SK-N-MC (cell line): ENCODE measurements around the gene ABL1.
A peak's percentile ranks its signal among the peaks of the same experiment; 100 is the strongest.

ENCODE experiments used
- DNase-seq: peaks from one replicate; pipeline ENCODE4 v3.0.0-alpha.2; 2011; ENCODE audit warnings: low read depth, low spot score
- H3K27ac ChIP-seq: fragments of 200-600 bp; sonication (generic); 2 replicates; pipeline ENCODE4 v1.5.1; 2016; ENCODE audit warnings: mixed run types
- H3K36me3 ChIP-seq: fragments of 200-600 bp; sonication (generic); 2 replicates; pipeline ENCODE4 v1.6.1; 2017; ENCODE audit warnings: antibody characterized with exemption, low read length, mixed read lengths; ENCODE audit not compliant: insufficient read depth
- H3K4me3 ChIP-seq: fragments of 200-600 bp; sonication (generic); 2 replicates; pipeline ENCODE4 v1.5.1; 2016
- H3K9ac ChIP-seq: fragments of 200-600 bp; sonication (generic); 2 replicates; pipeline ENCODE4 v1.8.0; 2017; ENCODE audit warnings: mixed run types, mixed read lengths; ENCODE audit not compliant: insufficient read length
- H3K9me3 ChIP-seq: fragments of 200-600 bp; sonication (generic); 2 replicates; pipeline ENCODE4 v1.6.1; 2017; ENCODE audit warnings: low read depth, mild to moderate bottlenecking, antibody characterized with exemption, low read length, moderate library complexity, mixed read lengths
- EZH2 ChIP-seq: fragments of 200-600 bp; sonication (generic); IDR thresholded peaks from one replicate; pipeline ENCODE4 v1.6.1; 2017; ENCODE audit warnings: antibody characterized with exemption
- FOXP2 ChIP-seq: optimal IDR thresholded peaks from 2 replicates; pipeline ENCODE3; 2011; ENCODE audit warnings: mild to moderate bottlenecking, moderate library complexity; ENCODE audit not compliant: insufficient read depth; ENCODE audit errors: extremely low read length, control extremely low read depth
- POLR2AphosphoS5 ChIP-seq: IDR thresholded peaks from 2 replicates; pipeline ENCODE4 v1.6.1; 2012; ENCODE audit warnings: mild to moderate bottlenecking, low read depth, low read length, borderline replicate concordance

ABL1 gene

GRCh38 chr9:130833031-130833990 is 1.7 kb upstream of the ABL1 start:
- no peak for TF ChIP-seq POLR2AphosphoS5
- no peak for TF ChIP-seq FOXP2
- TF ChIP-seq EZH2, result no peak
- no peak for DNase-seq
- Histone ChIP-seq H3K9ac (no peak overlapping the region), H3K27ac (no peak overlapping the region), H3K9me3 (peaks cover 9% of the 10 kb centered on the region; the same call in 1 of the 2 replicates), H3K36me3 (0 out of 2 replicates have a peak, but pooled peaks cover 3% of the 10 kb centered on the region), H3K4me3 (no peak overlapping the region)

GRCh38 chr9:130835441-130836298 is 616 bp downstream of the ABL1 start:
- no peak for DNase-seq
- peak overlapping the region; percentile 96 for H3K9ac ChIP-seq
- no peaks in the 10 kb centered on the region for H3K36me3 ChIP-seq
- H3K27ac ChIP-seq, result peak overlapping the region; percentile 90
- TF ChIP-seq POLR2AphosphoS5, result no peak
- no peak for TF ChIP-seq FOXP2
- no peak for TF ChIP-seq EZH2
- H3K4me3 ChIP-seq, result peak overlapping the region; percentile 98
- no peaks in the 10 kb centered on the region for H3K9me3 ChIP-seq

GRCh38 chr9:130837002-130837511 is 2.0 kb downstream of the ABL1 start:
- no peaks in the 10 kb centered on the region for H3K36me3 ChIP-seq
- no peak for DNase-seq
- no peak for TF ChIP-seq POLR2AphosphoS5
- no peak for TF ChIP-seq EZH2
- no peak for TF ChIP-seq FOXP2
- H3K9ac ChIP-seq, result peak overlapping the region; percentile 63
- H3K4me3 ChIP-seq, result peak overlapping the region; percentile 98
- no peaks in the 10 kb centered on the region for H3K9me3 ChIP-seq
- H3K27ac ChIP-seq, result peak overlapping the region; percentile 47; the same call in 1 of the 2 replicates

- H3K9ac ChIP-seq, result no peak overlapping the region
- H3K9me3 ChIP-seq, result no peaks in the 10 kb centered on the region
- no peaks in the 10 kb centered on the region for H3K36me3 ChIP-seq
- H3K4me3 ChIP-seq, result peak overlapping the region; percentile 98
- H3K27ac ChIP-seq, result no peak overlapping the region
- DNase-seq, result no peak
- TF ChIP-seq EZH2 (no peak), POLR2AphosphoS5 (no peak)
Observed at GRCh38 chr9:130837643-130838042, 2.6 kb downstream of the ABL1 start.

GRCh38 chr9:130839132-130840111 is 4.4 kb downstream of the ABL1 start:
- Histone ChIP-seq H3K36me3 (no peaks in the 10 kb centered on the region), H3K4me3 (peak overlapping the region; percentile 62), H3K9ac (peak overlapping the region; percentile 37), H3K9me3 (no peaks in the 10 kb centered on the region), H3K27ac (peak overlapping the region; percentile 88)
- DNase-seq, result no peak
- TF ChIP-seq POLR2AphosphoS5 (no peak), FOXP2 (no peak), EZH2 (no peak)

GRCh38 chr9:130842545-130842944 is 7.5 kb downstream of the ABL1 start:
- no peak for DNase-seq

More at GRCh38 chr9:130842545-130842944, 7.5 kb downstream of the ABL1 start:
- no peaks in the 10 kb centered on the region for H3K36me3 ChIP-seq
- no peak overlapping the region for H3K9ac ChIP-seq
- no peak overlapping the region for H3K4me3 ChIP-seq
- H3K27ac ChIP-seq, result peak overlapping the region; percentile 60; the same call in 1 of the 2 replicates
- H3K9me3 ChIP-seq, result no peaks in the 10 kb centered on the region
- TF ChIP-seq EZH2, result no peak
- no peak for TF ChIP-seq POLR2AphosphoS5
